HG02759 (cell line): ENCODE results near the gene TELO2.

Experiments used
- ATAC-seq: cut with Tn5 transposase; IDR thresholded peaks from one replicate; pipeline ENCODE4 v1.9.1; 2021; ENCODE audit warnings: mild to moderate bottlenecking, moderate library complexity; ENCODE audit not compliant: unreplicated experiment

Gene TELO2

DNA sequence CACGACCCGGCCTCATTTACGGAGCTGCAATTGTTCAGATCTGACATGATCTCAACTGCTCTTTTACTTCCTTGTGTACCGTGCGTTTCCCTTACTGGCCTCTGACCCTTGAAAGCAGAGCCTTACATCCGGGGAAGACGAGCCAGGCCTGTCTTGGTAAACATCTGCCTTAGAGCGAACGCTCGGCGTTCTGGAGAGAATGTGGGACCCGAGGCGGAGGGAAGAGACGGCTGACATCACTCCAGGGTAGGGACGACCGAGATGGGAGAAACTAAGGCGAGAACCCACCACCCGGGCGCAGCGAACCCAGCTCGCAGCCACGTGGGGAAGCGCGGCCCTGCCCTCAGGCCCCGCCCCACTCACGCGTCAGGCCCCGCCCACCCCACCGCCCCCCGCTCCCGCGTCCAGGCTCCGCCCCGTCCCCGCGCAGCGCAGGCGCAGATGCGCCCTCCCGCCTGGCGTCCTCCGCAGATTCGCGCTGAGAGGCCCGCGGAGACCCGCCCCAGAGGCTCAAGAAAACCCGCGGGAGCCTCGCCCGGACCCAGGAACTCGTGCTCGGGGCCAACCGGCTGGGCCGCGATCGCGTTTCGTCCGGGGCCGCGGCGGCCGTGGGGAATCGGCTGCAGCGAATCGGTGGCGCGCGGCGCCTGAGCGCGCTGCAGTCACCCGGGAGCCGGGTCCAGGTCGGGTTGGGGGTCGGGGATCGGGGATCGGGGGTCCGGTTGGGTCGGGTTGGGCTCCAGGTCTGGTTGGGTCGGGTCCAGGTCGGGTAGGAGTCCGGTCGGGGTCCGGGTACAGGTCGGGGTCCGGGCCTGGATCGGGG, at the start of gene TELO2:
TSS of gene TELO2 (plus strand) at position 438 of the 823 bp plus-strand sequence. CDS start 922 bp downstream, outside the sequence.
- ATAC-seq: peak; percentile 73

DNA sequence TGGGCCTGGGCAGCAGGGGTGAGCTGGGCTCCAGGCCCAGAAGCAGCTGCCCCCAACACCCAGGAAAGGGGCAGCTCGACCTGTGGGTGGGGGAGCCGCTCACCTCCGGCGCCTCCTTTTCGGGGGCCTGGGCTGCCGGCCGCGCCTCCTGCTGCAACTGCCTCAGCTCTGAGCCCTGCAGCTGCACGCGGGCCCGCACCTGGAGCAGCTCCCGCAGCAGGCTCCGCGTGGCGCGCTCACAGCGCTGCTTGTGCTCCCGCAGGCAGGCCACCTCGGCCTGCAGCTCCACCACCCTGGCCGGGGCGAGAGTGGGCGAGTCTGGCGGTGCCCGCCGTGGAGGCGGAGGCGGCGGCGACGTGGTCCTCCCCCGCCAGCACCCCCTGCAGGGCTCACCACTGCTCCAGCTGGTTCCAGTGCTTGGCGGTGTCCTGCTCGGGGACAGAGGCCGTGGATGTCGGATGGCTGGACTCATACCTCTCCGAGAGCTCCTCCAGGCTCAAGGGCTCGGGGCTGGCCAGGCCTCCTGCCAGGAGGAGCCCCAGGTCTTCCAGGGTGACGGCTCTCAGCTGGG, 49.7 kb upstream of the TELO2 start:
- ATAC-seq: no peak

DNA sequence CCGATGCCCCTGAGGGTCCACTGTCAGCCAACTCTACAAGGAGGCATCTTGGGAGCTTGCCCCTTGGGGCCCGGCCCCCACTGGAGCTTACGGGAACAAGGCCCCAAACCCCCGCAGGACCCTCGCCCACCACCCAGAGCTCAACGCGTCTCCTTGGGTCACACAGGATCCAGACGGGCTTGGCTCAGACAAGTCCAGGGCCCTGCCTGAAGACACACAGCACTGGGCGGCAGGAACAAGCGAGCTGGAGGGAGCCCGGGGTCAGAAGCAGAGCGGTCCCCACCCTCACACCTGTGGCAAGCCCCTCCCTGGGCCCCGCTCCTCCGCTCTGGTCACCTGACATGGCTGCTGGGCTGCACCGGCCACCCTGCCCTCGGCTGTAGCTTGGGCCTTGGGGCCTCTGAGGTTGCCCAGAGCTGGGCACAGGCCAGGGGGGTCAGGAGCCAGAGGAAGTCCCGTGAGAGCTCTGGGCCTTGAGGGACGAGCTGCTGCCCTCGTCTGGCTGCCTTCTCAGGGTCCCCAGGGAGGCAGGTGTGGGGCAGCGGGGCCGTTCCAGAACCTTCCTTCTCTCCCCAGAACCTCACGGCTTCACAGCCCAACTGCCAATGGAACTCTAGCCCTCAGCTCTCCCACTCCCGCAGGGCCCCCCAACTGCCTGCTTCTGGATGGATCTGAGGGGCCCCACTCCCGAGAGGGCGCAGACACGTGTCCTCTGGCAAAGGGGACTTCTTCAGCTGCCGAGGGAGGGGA, 49.0 kb upstream of the TELO2 start, which contains the start of gene CCDC154:
TSS of gene CCDC154 (minus strand) at position 577 of the 750 bp plus-strand sequence. CDS start at position 343, 234 bp downstream.
- ATAC-seq: no peak

DNA sequence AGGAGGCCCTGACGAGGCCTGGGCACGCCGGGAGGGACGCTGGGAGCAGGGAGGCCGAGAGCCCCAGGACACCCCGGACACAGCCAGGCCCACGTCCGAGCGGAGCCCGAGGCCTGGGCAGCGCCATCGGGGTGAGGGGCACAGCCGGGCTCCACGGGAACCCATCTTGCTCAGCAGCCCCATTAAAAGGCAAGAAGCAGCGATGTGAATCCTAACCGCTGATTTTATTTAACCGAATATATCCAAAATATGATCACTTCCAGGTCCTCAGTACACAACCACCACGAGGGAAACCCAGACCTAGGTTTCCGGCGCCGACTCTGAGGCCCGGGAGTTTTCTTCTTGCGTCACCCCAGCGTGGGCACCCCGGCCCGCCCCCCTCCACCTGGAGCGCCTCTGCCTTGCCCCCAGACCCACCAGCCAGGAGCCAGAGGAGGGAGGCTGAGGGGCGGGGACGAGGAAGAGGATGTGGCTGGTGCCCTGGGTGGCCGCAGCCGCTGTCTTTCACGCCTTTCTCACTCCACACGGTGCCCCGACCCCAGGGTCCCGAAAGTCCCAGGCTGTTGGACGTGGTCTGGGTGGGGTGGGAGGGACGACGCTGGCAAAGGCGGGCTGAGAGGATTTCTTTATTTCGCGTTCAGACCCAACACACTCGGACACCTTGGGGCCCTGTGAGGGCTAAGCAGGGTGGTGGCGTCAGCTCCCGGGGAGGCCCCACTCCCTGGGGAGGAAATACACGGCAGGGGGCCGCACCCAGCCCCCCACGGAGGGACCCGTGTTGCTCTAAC, 48.2 kb upstream of the TELO2 start:
- ATAC-seq: no peak

DNA sequence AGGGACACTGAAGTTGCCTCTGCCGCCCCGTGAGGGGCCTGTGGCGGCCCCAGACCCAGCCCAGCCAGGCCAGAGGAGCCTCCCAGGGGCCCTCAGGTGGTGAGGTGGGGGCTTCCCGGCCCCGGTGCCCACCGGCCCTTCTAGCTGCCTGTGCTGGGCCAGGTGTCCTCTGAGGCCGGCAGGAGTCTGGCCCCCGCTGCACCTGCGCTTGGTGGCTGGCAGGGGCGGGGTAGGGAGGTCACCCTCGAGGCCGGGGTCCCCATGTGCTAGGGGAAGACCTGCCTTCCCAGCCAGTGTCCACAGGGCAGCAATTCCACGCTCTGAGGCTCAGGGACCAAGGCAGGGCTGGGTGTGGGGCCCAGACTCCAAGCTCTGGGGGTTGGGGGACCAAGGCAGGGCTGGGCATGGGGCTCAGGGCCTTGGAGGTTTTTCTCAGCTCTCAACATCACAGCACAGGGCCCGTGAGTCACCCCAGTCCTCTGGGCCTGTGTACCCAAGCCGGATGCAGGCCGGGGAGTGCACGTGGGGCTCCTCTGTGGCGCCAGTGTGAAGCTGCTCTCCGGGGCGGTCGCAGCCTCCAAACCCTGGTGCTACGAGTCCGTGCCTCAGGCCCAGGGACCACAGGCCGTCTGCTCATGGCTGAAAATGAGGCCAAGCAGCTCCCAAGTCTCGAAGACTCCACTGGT, 47.5 kb upstream of the TELO2 start:
- ATAC-seq: no peak

DNA sequence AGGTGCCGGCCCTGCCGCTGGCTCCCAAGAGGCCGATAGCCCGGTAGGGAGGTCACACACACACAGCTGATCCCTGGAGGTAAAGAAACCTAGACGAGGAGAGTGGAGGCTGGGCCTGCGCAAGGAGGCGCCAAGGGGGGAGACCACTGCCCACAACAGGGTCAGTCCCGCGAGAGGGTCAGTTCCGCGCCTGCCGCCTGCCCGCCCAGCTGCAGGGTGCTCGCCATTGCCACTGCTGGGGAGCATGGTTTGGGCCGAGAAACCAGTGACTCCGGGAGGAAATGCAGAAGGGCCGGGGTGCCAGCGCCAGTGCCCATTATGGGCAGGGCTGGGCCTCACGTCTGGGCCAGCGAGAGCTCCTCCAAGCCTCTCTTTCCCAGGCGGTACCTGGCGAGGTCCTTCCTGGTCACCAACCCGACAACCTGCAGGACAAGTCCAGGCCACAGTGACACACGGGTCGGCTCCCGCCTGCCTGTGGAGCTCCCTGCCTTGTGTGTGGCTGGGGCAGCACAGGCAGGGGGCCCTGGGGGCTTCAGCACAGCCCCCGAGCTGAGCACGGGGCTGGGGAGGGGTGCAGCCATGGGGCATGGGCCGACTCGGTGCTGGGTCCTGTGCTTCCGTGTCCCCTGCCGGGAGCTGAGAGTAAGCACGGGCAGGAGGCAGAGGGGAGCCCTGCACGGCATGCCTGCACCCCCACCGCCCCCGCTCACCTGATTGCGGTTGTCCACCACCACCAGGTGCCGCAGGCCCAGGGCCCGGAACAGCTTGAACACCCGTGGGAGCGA, 46.7 kb upstream of the TELO2 start:
- no peak for ATAC-seq

DNA sequence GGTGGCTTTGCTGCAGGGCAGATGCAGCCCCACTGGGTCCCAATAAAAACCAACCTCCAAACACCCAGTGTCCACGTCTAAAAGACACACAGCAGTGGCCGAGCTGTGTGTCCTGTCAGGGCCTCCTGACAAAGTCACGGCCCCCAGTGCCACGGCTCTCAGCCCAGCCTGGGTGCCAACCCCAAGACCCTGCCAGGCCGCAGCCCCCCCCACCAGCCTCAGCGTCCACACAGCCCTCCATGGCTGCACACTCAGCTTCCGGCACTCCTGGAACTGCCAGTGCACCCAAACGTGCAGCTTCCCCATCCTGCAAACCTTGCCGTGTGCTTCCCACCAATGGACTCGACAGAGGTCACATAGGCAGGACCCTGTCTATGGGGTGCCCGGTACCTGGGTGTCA, 45.2 kb upstream of the TELO2 start:
- no peak for ATAC-seq

DNA sequence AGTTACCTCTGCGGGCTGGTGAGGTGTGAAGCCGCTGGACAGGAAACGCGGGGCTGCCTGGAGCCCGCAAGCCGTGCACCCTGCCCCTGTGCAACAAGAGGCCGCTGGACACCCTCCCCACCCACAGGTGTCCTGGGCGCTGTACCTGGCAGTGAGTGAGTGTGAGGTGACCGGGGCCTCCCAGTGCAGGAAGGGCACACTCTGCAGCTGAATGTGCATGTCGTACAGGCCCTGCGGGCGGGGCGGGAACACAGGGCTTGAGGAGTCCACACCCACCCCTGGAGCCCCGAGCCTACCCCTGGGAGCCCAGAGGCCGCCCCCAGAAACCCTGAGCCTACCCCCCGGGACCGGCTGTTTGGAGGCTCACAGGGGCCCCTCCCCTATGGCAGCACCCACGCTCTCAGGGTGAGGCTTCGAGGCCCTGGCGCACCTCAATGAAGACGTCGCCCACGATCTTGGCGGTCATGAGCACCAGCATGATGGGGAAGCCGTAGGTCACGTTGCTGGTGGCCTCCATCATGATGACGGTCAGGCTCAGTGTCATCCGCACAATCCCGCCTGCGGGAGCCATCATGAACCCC, 44.5 kb upstream of the TELO2 start:
- no peak for ATAC-seq

DNA sequence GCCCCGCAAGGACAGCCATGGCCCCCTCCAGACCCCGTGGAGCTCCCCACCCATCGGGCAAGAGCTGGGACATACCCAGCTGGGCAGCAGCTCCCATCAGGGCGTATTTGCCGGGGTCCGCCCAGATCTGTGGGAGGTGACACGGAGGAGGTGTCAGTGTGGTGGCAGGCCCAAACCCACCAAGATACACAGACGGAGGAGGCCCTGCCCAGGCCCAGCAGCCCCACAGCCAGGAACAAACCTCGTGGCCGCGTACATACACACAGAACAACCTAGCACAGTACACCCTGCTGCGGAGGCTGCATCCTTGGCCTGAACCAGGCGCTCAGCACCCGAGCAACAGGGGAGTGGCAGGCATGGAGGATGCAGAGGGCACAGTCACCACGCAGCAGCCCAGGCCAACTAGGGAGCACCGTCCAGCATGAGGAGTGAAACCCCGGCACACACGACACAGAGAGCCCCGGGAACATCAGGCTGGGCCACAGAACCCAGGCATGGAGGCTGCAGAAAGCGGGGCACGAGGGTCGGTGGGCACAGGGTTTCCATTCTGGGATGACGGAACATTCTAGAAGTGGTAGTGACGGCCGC, 43.9 kb upstream of the TELO2 start:
- no peak for ATAC-seq

DNA sequence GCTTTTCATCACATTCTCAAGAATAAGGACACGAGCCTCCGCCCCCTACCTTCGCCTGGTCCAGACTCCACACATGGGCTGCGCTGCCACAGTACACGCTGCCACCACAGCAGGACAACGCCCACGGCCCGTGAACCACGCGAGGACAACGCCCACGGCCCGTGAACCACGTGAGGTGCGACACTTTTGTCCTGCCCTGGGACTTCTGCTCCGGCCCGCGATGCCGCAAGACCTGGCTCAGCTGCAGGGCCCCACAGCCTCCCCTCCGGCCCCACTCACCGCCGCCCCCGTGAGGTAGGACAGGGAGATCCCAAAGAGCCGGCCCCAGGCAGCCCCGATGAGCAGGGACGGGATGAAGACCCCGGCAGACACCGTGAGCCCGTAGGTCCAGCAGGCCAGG, 42.9 kb upstream of the TELO2 start:
- ATAC-seq: no peak

DNA sequence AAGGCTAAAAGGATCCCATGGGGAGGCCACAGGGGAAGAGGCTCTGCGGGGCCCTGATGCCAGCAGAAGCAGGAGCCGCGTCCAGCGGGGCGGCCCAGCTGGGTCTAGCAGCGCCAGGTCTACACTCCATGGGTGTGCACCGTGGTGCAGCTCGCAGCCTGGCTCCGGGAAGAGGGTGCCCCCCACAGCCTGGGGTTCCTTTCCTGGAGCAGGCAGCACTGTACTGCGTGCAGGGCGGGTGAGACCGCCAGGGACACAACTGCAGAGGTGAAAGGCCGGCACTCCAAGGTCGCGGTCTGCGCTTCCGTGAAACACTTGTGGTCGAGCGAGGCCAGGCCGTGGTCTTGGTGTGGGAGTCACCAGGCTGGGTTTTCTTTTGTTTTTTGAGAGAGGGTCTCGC, 42.3 kb upstream of the TELO2 start:
- ATAC-seq: no peak

DNA sequence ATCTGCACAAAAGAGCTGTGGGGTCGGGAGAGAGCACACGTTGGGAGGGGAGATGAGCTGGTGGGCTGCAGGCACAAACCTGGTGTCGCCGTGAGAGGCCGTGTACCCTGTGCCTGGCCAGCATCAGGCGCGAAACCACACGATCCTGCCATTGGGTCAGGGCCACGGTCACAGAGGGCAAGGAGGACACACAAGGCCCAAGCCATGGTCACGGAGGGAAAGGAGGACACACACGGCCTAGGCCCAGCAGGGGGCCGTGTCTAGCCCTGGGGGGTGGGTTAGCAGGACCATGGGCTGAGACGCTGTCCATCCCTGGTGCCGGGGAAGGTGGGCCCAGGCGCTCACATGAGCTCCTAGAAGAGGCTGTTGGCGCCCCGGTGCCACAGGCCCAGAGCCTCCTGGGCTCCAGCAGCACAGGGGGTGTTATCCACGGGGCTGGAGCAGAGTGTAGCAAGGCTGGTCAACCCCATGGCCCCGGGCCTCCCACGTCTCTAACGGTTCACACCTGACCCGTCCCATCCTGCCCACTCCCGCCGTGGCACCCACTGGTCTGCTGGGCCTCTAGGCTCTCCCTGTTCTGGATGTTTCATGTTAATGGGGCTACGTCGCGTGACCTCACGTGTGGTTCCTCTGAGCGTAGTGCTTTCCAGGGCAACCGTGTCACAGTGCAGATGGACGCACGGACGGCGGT, 41.3 kb upstream of the TELO2 start:
- ATAC-seq: no peak

DNA sequence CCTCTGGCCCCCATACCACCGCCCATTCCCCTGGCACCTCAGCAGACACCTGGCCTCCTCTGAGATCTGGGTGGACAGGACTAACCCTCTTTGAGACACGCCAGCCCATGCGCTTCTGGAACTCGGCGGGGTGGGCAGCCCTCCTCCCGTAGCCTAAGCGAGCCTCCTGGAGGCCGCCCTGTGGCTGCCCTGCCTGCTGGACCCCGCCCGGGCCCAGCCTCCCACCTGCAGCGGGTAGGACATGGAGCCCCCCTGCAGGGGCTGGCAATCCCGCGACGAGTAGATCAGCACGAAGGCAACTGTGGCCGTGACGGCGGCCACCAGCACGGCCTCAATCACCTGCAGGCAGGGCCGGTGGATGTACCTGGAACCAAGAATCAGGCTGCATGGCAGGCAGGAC, 40.6 kb upstream of the TELO2 start:
- ATAC-seq: no peak

DNA sequence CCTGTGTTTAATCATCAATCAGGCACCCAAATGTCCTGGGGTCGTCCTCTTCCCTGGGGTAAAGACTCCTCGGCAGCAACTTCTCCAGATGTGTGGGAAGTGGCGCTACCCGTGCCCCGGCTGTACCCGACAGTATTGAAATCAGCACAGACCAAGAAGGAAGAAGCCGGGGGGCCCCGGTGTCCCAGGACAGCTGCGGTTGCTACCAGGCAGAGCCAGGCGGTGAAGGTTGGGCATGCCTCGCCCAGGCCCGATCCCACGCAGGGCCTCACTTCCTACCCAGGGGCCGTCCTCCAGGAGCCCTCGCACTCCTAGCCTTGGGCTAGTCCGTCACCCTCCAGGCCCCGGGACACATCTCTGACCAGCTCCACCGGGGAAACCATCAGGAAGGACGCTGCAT, 39.8 kb upstream of the TELO2 start:
- ATAC-seq: no peak

DNA sequence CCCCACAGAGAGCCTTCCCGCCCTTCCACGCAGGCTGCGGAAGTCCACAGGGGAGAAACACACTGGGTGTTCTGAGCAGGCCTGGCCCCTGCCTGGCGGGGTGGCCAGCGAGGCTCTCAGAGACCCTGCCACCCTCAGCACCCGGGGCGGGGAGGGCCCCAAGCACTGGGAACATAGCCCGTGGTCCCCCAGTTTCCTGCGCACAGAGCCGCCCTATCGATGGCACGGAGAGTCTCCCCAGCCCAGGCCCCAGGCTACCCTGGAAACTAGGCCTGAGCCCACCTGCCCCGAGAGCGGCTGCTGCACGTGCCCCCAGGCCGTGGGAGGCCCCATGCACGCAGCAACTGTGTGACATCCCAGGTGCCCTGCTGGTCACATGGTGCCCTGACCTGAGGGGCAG, 38.6 kb upstream of the TELO2 start:
- no peak for ATAC-seq

DNA sequence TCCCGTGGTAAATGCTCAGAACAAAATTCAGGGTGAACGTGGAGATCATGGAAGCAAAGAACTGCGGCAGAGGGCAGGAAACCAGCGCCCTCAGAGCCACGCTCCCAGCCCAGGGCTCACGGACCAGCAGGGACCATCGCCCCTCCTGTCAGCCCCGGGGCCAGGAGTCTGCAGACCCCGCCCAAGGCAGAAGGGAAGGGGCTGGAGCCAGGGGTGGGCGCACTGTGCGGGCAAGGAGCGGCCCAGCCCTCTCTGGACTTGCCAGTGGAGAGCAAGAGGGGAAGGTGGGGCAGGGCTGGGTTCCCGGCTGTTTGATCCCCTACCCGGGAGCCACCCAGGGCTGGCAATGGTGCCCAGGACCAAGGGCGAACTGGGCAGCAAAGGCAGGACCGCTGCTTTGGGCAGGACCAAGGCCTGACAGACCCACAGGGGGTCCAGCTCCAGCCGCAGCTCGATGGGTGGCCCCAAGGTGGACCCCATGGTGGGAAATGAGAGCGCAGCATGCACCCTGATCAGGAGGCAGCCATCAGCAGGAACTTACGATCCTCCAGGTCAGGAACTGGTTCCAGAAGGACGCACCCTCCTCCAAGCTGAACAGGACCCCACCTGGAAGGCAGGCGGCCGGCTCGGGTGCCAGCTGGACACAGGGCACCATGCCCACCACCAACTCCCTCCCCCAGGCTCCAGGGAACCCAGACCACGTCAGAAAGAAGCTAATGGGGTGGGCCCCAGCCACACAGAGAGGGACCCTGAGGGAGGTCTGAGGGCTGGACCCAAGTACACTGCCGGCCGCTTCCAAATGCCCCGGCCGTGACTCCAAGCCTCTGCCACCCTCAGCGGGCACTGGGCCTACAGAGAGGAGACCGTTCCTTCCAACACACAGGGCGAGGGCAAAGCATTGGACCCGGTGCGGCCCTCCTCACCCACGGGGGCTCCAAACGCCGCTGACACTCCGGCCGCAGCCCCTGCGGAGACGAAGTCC, 37.7 kb upstream of the TELO2 start:
- ATAC-seq: no peak

DNA sequence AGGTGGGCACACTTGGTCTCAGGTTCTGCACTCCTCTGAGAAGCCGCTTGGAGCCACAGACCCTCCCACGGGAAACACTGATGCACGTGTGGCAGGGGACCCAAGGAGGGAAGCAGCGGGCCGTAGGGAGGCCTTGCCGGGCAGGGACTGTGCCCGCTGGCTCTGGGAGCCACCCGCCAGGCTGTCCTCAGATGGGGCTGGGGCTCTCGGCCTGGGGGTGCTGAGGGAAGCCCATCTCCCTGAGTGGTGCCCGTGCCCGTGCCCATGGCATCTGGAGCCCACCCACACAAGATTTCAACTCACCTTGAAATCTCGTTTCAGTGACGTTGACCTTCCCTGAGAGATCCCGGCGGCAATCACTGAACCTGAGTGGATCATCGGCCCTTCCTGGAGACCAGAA, 36.2 kb upstream of the TELO2 start:
- ATAC-seq: no peak
